ENCODE measurements around the gene POLE. TPM values are rescaled to one million over a fixed set of nuclear protein-coding genes. Genes with fewer than 3 reads are reported as not detected.

The POLE gene
- total RNA-seq, 2 experiments from 2014 or later = 157 to 230 TPM

GRCh38 chr12:132574271-132574996 is 112.7 kb downstream of the POLE start:
- no peak overlapping the region for H3K4me2 ChIP-seq (ENCODE audit: low read length)
- no peaks in the 10 kb centered on the region for H3K9me2 ChIP-seq (ENCODE audit: insufficient read depth, low read length)
- H3K4me1 ChIP-seq (ENCODE audit: insufficient read depth, low read length, poor library complexity, severe bottlenecking) = no peaks in the 10 kb centered on the region
- no peaks in the 10 kb centered on the region for H4K20me1 ChIP-seq (ENCODE audit: insufficient read depth, low read length)
- TF ChIP-seq CTCF (conservative IDR thresholded peaks at IDR 0.05; ENCODE audit: low read length) (no peak), EZH2phosphoT487 (IDR thresholded peaks at IDR 0.05; ENCODE audit: borderline replicate concordance, low read depth, low read length) (no peak)
- DNase-seq (ENCODE audit: low spot score) = no peak
- H3K27ac ChIP-seq (ENCODE audit: low read depth, low read length, poor library complexity, severe bottlenecking) = no peak overlapping the region
- BruUV-seq (replicated peaks) = no TSS peak
- H3K9me3 ChIP-seq (ENCODE audit: low read length) = no peaks in the 10 kb centered on the region
- CTCF ChIA-PET (ENCODE audit: unreplicated experiment) = no interaction called here
- intact Hi-C loops (cut with micrococcal nuclease; ENCODE audit: unreplicated experiment) = no loop called here
- peaks cover 10% of the 10 kb centered on the region; the same call in 1 of the 2 replicates for H3K36me3 ChIP-seq (ENCODE audit: insufficient read depth, low read length)
- H2AFZ ChIP-seq (ENCODE audit: low read length) = no peak overlapping the region
- H3K4me3 ChIP-seq (ENCODE audit: low read depth, low read length, poor library complexity, severe bottlenecking) = no peak overlapping the region
- POLR2A ChIA-PET = no interaction called here
- H3K79me2 ChIP-seq (ENCODE audit: insufficient read depth, low read depth, low read length) = no peaks in the 10 kb centered on the region

Small RNA genes lying within 50 kb of the gene (microRNA-seq; reads per million reads assigned to microRNA genes)
- 3.0 reads per million for gene MIR6763 (ENCODE audit: borderline replicate concordance)

Small RNA genes lying within 50 kb of the gene (small RNA-seq; reads per million reads assigned to genes)
- gene MIR6763 = not detected
- gene RNA5SP379 = 0.31 reads per million

Other genes with a start within 250 kb of the POLE start
- 8.0 and 24.6 TPM in 2 replicates for gene FBRSL1, start 197.2 kb downstream of the POLE start, total RNA-seq (2014; rRNA removed; shearing (Covaris generic))
- 83.5 and 87.8 TPM in 2 replicates for gene FBRSL1, start 197.2 kb downstream of the POLE start, total RNA-seq (2022)
- gene LRCOL1, start 76.8 kb downstream of the POLE start, total RNA-seq (2014; rRNA removed; shearing (Covaris generic)) = not detected in 2 replicates
- not detected in 2 replicates for gene LRCOL1, start 76.8 kb downstream of the POLE start, total RNA-seq (2022)
- gene P2RX2, start 68.6 kb downstream of the POLE start, total RNA-seq (2014; rRNA removed; shearing (Covaris generic)) = not detected in 2 replicates
- gene P2RX2, start 68.6 kb downstream of the POLE start, total RNA-seq (2022) = not detected in 2 replicates
- gene PXMP2, start 245 bp upstream of the POLE start, total RNA-seq (2014; rRNA removed; shearing (Covaris generic)) = 97.3 and 103 TPM in 2 replicates
- gene PXMP2, start 245 bp upstream of the POLE start, total RNA-seq (2022) = 58.1 and 62.4 TPM in 2 replicates
- 94.9 and 97.2 TPM in 2 replicates for gene PGAM5, start 23.5 kb upstream of the POLE start, total RNA-seq (2014; rRNA removed; shearing (Covaris generic))
- gene PGAM5, start 23.5 kb upstream of the POLE start, total RNA-seq (2022) = 86.5 and 95.6 TPM in 2 replicates
- gene ANKLE2, start 74.5 kb upstream of the POLE start, total RNA-seq (2014; rRNA removed; shearing (Covaris generic)) = 88.0 and 95.4 TPM in 2 replicates
- gene ANKLE2, start 74.5 kb upstream of the POLE start, total RNA-seq (2022) = 113 and 121 TPM in 2 replicates
- gene GOLGA3, start 141.5 kb upstream of the POLE start, total RNA-seq (2014; rRNA removed; shearing (Covaris generic)) = 51.2 and 53.8 TPM in 2 replicates
- gene GOLGA3, start 141.5 kb upstream of the POLE start, total RNA-seq (2022) = 72.8 and 77.9 TPM in 2 replicates
- gene CHFR, start 200.3 kb upstream of the POLE start, total RNA-seq (2014; rRNA removed; shearing (Covaris generic)) = 25.4 and 38.2 TPM in 2 replicates
- 55.9 and 66.7 TPM in 2 replicates for gene CHFR, start 200.3 kb upstream of the POLE start, total RNA-seq (2022)